H1 (cell line): ENCODE results near the gene CAP1. TPM values are rescaled to one million over a fixed set of nuclear protein-coding genes. Genes with fewer than 3 reads are reported as not detected.

Experiments used
- CTCF ChIA-PET: fragments of 300-600 bp; sonication (Branson Sonifier 250); formaldehyde crosslinking; loops from one replicate; lab custom pipeline; 2021; ENCODE audit not compliant: partially characterized antibody; lab: Charles Lee
- POLR2A ChIA-PET: fragments of 300-600 bp; sonication (Branson Sonifier 250); formaldehyde crosslinking; loops from one replicate; lab custom pipeline; 2021; ENCODE audit warnings: inconsistent platforms; ENCODE audit not compliant: partially characterized antibody; lab: Charles Lee
- DNase-seq, 2 experiments: peaks; one replicate each; pipeline versions ENCODE4 v3.0.0 to v3.0.0-alpha.2; 2010 to 2022; ENCODE audit warnings: low spot score in 2 of 2, low read depth in 1 of 2, mixed read lengths in 1 of 2
- FAIRE-seq: peaks from 2 replicates; lab custom pipeline; 2011; peaks lifted over from hg19 to GRCh38; lab: Jason Lieb, UNC
- H2AFZ ChIP-seq: 2 replicates; pipeline ENCODE4 v1.8.1; 2012; ENCODE audit warnings: low read length, inconsistent platforms
- H2AK5ac ChIP-seq: 2 replicates; pipeline ENCODE4 v1.6.1; 2013; ENCODE audit warnings: low read depth, low read length
- H2BK120ac ChIP-seq: replicated peaks from 2 replicates; pipeline ENCODE3; 2013; ENCODE audit warnings: low read depth, low read length, inconsistent platforms
- H2BK12ac ChIP-seq: 2 replicates; pipeline ENCODE4 v1.6.1; 2013; ENCODE audit warnings: low read depth, low read length
- H2BK15ac ChIP-seq: 2 replicates; pipeline ENCODE4 v1.6.1; 2013; ENCODE audit warnings: low read length
- H2BK20ac ChIP-seq: 2 replicates; pipeline ENCODE4 v1.6.1; 2013; ENCODE audit warnings: low read length
- H2BK5ac ChIP-seq: 2 replicates; pipeline ENCODE4 v1.6.1; 2013; ENCODE audit warnings: low read depth, low read length
- H3K14ac ChIP-seq: 2 replicates; pipeline ENCODE4 v1.6.1; 2013; ENCODE audit warnings: inconsistent platforms; ENCODE audit not compliant: insufficient read length
- H3K18ac ChIP-seq: 2 replicates; pipeline ENCODE4 v1.6.1; 2013; ENCODE audit warnings: low read length; ENCODE audit errors: extremely low read depth
- H3K23ac ChIP-seq: 2 replicates; pipeline ENCODE4 v1.6.1; 2013; ENCODE audit warnings: inconsistent platforms; ENCODE audit not compliant: insufficient read length
- H3K23me2 ChIP-seq: 2 replicates; pipeline ENCODE4 v1.6.1; 2013; ENCODE audit warnings: low read depth, low read length
- H3K27ac ChIP-seq: 2 replicates; pipeline ENCODE4 v1.6.1; 2011; ENCODE audit warnings: low read depth, low read length, inconsistent platforms
- H3K27me3 ChIP-seq, 4 experiments: replicated peaks in 1 of 4; 1 replicate in 1 of 4; 2 replicates in 3 of 4; pipeline versions ENCODE4 v1.6.1 to v1.8.1; 2011 to 2013; ENCODE audit warnings: low read length in 3 of 4, mild to moderate bottlenecking in 3 of 4, inconsistent platforms in 2 of 4, mixed read lengths in 2 of 4, moderate library complexity in 1 of 4; ENCODE audit not compliant: control insufficient read depth in 3 of 4, insufficient read depth in 3 of 4; ENCODE audit errors: extremely low read depth in 1 of 4
- H3K36me3 ChIP-seq, 4 experiments: 2 replicates each; pipeline versions ENCODE4 v1.6.1 to v1.8.1; 2011 to 2013; ENCODE audit warnings: mild to moderate bottlenecking in 4 of 4, low read length in 3 of 4, moderate library complexity in 2 of 4, control low read depth in 1 of 4, inconsistent platforms in 1 of 4; ENCODE audit not compliant: insufficient read depth in 4 of 4, control insufficient read depth in 2 of 4
- H3K4ac ChIP-seq: replicated peaks from 2 replicates; pipeline ENCODE3; 2013; ENCODE audit warnings: low read length, low read depth, mixed read lengths, inconsistent platforms; ENCODE audit not compliant: insufficient read length
- H3K4me1 ChIP-seq, 4 experiments: replicated peaks in 1 of 4; 1 replicate in 1 of 4; 2 replicates in 3 of 4; pipeline versions ENCODE4 v1.6.1 to v1.8.1; 2011 to 2013; ENCODE audit warnings: low read length in 3 of 4, inconsistent platforms in 2 of 4, mixed read lengths in 1 of 4; ENCODE audit not compliant: insufficient read depth in 4 of 4, control insufficient read depth in 3 of 4
- H3K4me2 ChIP-seq, 2 experiments: 2 replicates each; pipeline versions ENCODE4 v1.6.1 to v1.8.1; 2011 to 2013; ENCODE audit warnings: low read depth in 2 of 2, low read length in 2 of 2, control low read depth in 1 of 2, inconsistent platforms in 1 of 2, mild to moderate bottlenecking in 1 of 2; ENCODE audit not compliant: insufficient read depth in 1 of 2
- H3K4me3 ChIP-seq, 4 experiments: fragments of 200-600, 300-600 bp in 1 of 4; sonication (generic), shearing (Covaris generic), sonication (Bioruptor Twin) in 1 of 4; 2 replicates each; pipeline versions ENCODE4 v1.5.1 to v1.8.1; 2011 to 2016; ENCODE audit warnings: low read length in 4 of 4, low read depth in 3 of 4, control low read depth in 2 of 4, inconsistent platforms in 2 of 4, mild to moderate bottlenecking in 2 of 4, mixed read lengths in 1 of 4, moderate library complexity in 1 of 4; ENCODE audit not compliant: insufficient read depth in 2 of 4; ENCODE audit errors: extremely low read depth in 1 of 4
- H3K56ac ChIP-seq: replicated peaks from 2 replicates; pipeline ENCODE3; 2013; ENCODE audit warnings: low read depth, mild to moderate bottlenecking, mixed read lengths, low read length, inconsistent platforms; ENCODE audit not compliant: insufficient read length
- H3K79me1 ChIP-seq: 2 replicates; pipeline ENCODE4 v1.6.1; 2013; ENCODE audit warnings: low read depth, low read length, control low read depth
- H3K79me2 ChIP-seq, 2 experiments: 2 replicates each; pipeline versions ENCODE4 v1.6.1 to v1.8.1; 2012 to 2013; ENCODE audit warnings: low read length in 2 of 2, mild to moderate bottlenecking in 2 of 2, inconsistent platforms in 1 of 2; ENCODE audit not compliant: insufficient read depth in 2 of 2, control insufficient read depth in 1 of 2
- H3K9ac ChIP-seq, 4 experiments: replicated peaks in 1 of 4; 1 replicate in 1 of 4; 2 replicates in 3 of 4; pipeline versions ENCODE4 v1.6.1 to v1.8.1; 2011 to 2013; ENCODE audit warnings: low read depth in 3 of 4, low read length in 3 of 4, control low read depth in 2 of 4, mild to moderate bottlenecking in 2 of 4, moderate library complexity in 2 of 4, inconsistent platforms in 1 of 4; ENCODE audit errors: extremely low read depth in 1 of 4
- H3K9me3 ChIP-seq, 2 experiments: 2 replicates each; pipeline versions ENCODE4 v1.6.1 to v1.8.1; 2012 to 2013; ENCODE audit warnings: mild to moderate bottlenecking in 2 of 2, moderate library complexity in 2 of 2, control low read depth in 1 of 2, inconsistent platforms in 1 of 2, low read depth in 1 of 2, low read length in 1 of 2, mixed read lengths in 1 of 2; ENCODE audit not compliant: insufficient read depth in 2 of 2
- H4K20me1 ChIP-seq, 2 experiments: replicated peaks in 1 of 2; 2 replicates each; pipeline versions ENCODE3 to v1.8.1; 2011 to 2013; ENCODE audit warnings: inconsistent platforms in 2 of 2, low read length in 2 of 2, mild to moderate bottlenecking in 1 of 2; ENCODE audit not compliant: insufficient read depth in 2 of 2, control insufficient read depth in 1 of 2
- H4K5ac ChIP-seq: 2 replicates; pipeline ENCODE4 v1.6.1; 2013; ENCODE audit warnings: low read length, low read depth, mixed read lengths, inconsistent platforms; ENCODE audit not compliant: insufficient read length
- H4K8ac ChIP-seq: 2 replicates; pipeline ENCODE4 v1.8.0; 2013; ENCODE audit warnings: mild to moderate bottlenecking, moderate library complexity, low read length, inconsistent platforms; ENCODE audit not compliant: insufficient read depth; ENCODE audit errors: extremely low read depth
- H4K91ac ChIP-seq: replicated peaks from 2 replicates; pipeline ENCODE3; 2013; ENCODE audit warnings: low read length, mixed read lengths, inconsistent platforms; ENCODE audit not compliant: insufficient read length
- EP300 ChIP-seq, 2 experiments: IDR thresholded peaks; 1 replicate in 1 of 2; 2 replicates in 1 of 2; pipeline ENCODE4 v1.6.1; 2011 to 2012; ENCODE audit warnings: low read depth in 2 of 2, low read length in 2 of 2, mild to moderate bottlenecking in 2 of 2, borderline replicate concordance in 1 of 2, inconsistent platforms in 1 of 2, moderate library complexity in 1 of 2
- NRF1 ChIP-seq: IDR thresholded peaks from 2 replicates; pipeline ENCODE4 v1.6.1; 2011; ENCODE audit warnings: mild to moderate bottlenecking, low read depth, low read length, improper control_type of control experiment
- POLR2AphosphoS5 ChIP-seq: IDR thresholded peaks from 2 replicates; pipeline ENCODE4 v1.6.1; 2011; ENCODE audit warnings: low read depth, low read length
- SP4 ChIP-seq: IDR thresholded peaks from 2 replicates; pipeline ENCODE4 v1.6.1; 2012; ENCODE audit warnings: low read length, inconsistent platforms
- TCF12 ChIP-seq: IDR thresholded peaks from 2 replicates; pipeline ENCODE4 v1.6.1; 2011; ENCODE audit warnings: low read depth, mild to moderate bottlenecking, low read length
- WGBS, 2 experiments: shearing (Covaris generic) in 1 of 2; methylation state at CpG; one replicate each; pipeline versions ENCODE4 v1.1.6 to v1.1.7; 2013 to 2015; ENCODE audit warnings: low lambda C conversion rate in 2 of 2, mixed read lengths in 2 of 2, inconsistent platforms in 1 of 2, low coverage in 1 of 2, missing lambda C conversion rate in 1 of 2; ENCODE audit not compliant: insufficient replicate concordance in 2 of 2, insufficient coverage in 1 of 2, insufficient read length in 1 of 2; ENCODE audit errors: extremely low coverage in 1 of 2, missing lambda C conversion rate in 1 of 2; 5-methylcytosine and 5-hydroxymethylcytosine counted together
- polyA plus RNA-seq, 7 experiments: library from polyadenylated mRNA; depleted of rRNA in 3 of 7; stranded (reverse) in 5 of 7; unstranded in 2 of 7; fragments of >200 nt in 5 of 7; fragments of 200-250 nt in 2 of 7; gene quantifications; 1 replicate in 5 of 7; 2 replicates in 1 of 7; 4 replicates in 1 of 7; pipeline versions ENCODE4 v1.2.1 to v1.2.3, GENCODE V29; 2011 to 2013; ENCODE audit warnings: missing spikeins in 2 of 7, mixed read lengths in 2 of 7
- total RNA-seq: library from RNA; stranded (reverse); fragmentation: NEBNext Ultra II Directional; extraction: Animal tissue kit (Norgen Biotek cat#: 25700); gene quantifications from 2 replicates; pipeline ENCODE4 v1.2.1, GENCODE V29; 2021

The CAP1 gene
- total and polyA plus RNA-seq, 2 of the 8 experiments (the other 6 are each of a cell fraction or from before 2014, with no cell fraction given) = 140 to 295 TPM

- no peak overlapping the region for H2BK20ac ChIP-seq
- peaks cover 5% of the 10 kb centered on the region for H3K79me1 ChIP-seq
- H4K8ac ChIP-seq = no peak overlapping the region
- H3K4me1 ChIP-seq = peaks cover 3 to 7% (median 3%) of the 10 kb centered on the region in 4 experiments; a peak in 4 of 7 replicates
- peaks cover 0 to 14% of the 10 kb centered on the region in 2 experiments for H4K20me1 ChIP-seq
- no peak for FAIRE-seq
- no peak overlapping the region for H3K56ac ChIP-seq
- peak overlapping the region; percentile 76; the same call in 1 of the 2 replicates for H3K27ac ChIP-seq
- H2BK120ac ChIP-seq = no peak overlapping the region
- no peak overlapping the region for H4K5ac ChIP-seq
- H3K14ac ChIP-seq = no peak overlapping the region
- TF ChIP-seq EP300 (IDR thresholded peaks at IDR 0.05; ENCODE audit: borderline replicate concordance in 1 of 2, low read depth in 2 of 2, low read length in 2 of 2) (no peak), TCF12 (no peak), POLR2AphosphoS5 (no peak), NRF1 (no peak), SP4 (no peak)
- peaks cover 22 to 56% of the 10 kb centered on the region in 2 experiments for H3K79me2 ChIP-seq
- 61% methylated on average over 5 of the region's 5 CpGs; no CpG with 5 or more reads in 1 of the 2 experiments for WGBS, 2 experiments
- no peak overlapping the region for H3K18ac ChIP-seq
- H2BK15ac ChIP-seq = no peak overlapping the region
- H2BK12ac ChIP-seq = no peak overlapping the region
- no peak overlapping the region for H3K4ac ChIP-seq
- H2AK5ac ChIP-seq = no peak overlapping the region
- H3K27me3 ChIP-seq = no peaks in the 10 kb centered on the region
- peaks cover 4% of the 10 kb centered on the region for H3K23me2 ChIP-seq
- no peak for DNase-seq
- H2AFZ ChIP-seq = no peak overlapping the region
- peaks cover 0 to 4% (median 0%) of the 10 kb centered on the region in 4 experiments; a peak in 2 of 8 replicates for H3K36me3 ChIP-seq
- ChIA-PET POLR2A (interaction anchor here (1.4 to 2.8 kb wide), 10 partner anchors 9 to 650 kb away, joined by 3 to 11 read pairs (median 7); partner anchors contain the start of gene NFYC), CTCF (interaction anchor here (1.6 kb wide), 1 partner anchor 16 kb away, joined by 3 read pairs; no protein-coding TSS in a partner anchor)
- peak overlapping the region; percentile 76 to 92 (median 84) for H3K9ac ChIP-seq
- no peaks in the 10 kb centered on the region for H3K9me3 ChIP-seq
- no peak overlapping the region for H4K91ac ChIP-seq
- H3K4me3 ChIP-seq = peak overlapping the region; percentile 79 to 99 (median 93)
- H3K23ac ChIP-seq = no peak overlapping the region
- H2BK5ac ChIP-seq = 0 out of 2 replicates have a peak overlapping the region, but pooled peaks have one; percentile 80
- H3K4me2 ChIP-seq = peak overlapping the region; percentile 75 to 85
These were observed 923 bp downstream of the CAP1 start for GRCh38 chr1:40041466-40041838.
